ELR (cell line): Measurements from ENCODE around the gene TNFAIP8L1.
"Not testable (repeated sequence)": the region's sequence is repeated elsewhere in the genome, so short reads cannot be mapped to it uniquely, and the experiment has no call there.

Source experiments
- DNase-seq: peaks from one replicate; pipeline ENCODE4 v3.0.0-alpha.2; 2015; ENCODE audit warnings: low read depth

The TNFAIP8L1 gene

DNA sequence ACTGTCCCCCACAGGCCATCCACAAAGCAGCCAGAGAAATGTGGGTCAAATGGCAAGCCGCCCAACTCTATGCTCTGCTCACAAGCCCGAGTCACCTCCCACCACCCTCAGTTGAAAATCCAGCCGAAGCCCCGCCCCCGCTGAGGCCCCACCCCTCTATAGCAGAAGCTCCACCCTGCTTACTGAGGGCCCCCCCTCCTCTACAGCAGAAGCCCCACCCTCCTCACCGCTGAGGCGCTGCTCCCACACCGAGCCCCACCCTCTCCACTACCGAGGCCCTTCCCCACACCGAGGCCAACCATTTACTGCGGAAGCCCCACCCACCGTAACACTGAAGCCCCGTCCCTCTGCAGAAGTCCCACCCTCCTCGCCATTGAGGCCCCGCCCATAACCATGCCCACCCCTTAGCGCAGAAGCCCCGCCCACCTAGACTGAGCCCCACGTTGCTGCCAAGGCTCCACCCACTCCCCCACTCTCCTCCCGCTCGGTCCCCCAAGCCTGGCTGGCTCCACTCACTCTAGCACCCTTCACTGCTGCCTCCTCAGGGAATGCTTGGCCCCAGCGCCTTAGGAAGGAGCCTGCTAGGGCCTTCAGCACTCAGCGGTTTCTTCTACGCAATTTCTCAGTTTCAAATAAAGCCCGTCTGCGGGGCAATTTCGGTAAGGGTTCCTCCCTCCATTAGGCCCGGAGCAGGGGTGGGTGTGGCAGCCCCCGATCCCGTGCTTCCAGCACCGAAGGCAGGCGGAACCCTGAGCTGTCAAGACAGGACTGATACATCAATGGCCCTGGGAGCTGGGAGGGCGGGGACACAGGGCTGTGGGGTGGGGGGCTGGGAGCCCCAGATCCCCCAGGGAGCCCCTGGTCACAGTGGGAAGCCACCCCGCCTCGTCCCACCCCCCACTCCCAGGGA is 39.8 kb downstream of the TNFAIP8L1 start:
- peak; percentile 55 for DNase-seq

DNA sequence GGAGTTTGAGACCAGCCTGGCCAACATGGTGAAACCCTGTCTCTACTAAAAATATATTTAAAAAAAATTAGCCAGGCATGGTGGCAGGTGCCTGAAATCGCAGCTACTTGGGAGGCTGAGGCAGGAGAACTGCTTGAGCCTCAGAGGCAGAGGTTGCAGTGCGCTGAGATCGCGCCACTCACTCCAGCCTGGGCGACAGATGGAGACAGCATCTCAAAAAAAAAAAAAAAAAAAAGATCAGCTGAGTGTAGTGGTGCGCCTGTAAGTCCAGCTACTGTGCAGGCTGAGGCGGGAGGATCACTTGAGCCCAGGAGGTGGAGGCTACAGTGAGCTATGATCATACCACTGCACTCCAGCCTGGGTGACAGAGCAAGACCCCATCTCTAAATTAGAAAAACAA is 40.7 kb downstream of the TNFAIP8L1 start:
- not testable (repeated sequence) for DNase-seq

DNA sequence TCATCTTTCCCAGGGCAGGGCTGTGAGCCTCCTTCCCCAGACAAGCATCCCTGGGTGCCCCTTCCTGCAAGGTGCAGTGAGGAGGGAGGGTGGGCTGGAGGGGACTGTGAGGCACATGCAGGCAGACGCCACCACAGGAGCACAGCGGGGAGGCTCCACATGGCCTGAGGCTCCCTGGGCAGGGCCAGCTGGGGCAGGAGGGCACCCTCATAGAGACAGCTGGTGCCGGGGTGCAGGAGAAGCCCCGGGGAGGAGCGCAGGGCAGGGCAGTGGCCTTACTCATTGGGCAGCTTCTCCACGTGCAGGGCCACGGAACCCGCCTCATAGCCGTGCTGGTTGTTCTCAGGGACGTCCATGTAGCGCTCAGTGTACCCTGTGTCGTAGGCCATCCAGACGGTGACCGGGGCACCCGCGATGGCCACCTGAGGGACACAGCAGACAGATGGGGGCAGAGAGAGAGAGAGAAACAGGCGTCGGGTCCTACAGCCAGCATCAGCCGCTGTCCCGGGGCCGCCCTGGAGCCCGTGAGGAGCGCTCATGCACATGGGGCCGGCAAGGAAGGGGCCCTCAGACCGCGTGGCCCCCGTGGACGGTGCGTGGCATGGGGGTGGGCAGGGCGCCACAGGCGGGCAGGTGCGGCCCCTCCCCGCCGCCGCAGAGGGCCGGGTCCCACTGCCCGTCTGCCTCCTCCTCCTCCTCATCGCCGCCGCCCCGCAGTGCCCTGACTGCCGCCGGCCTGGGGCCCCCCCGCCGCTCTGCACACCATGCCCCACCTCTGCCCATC is 43.3 kb downstream of the TNFAIP8L1 start:
- no peak for DNase-seq

DNA sequence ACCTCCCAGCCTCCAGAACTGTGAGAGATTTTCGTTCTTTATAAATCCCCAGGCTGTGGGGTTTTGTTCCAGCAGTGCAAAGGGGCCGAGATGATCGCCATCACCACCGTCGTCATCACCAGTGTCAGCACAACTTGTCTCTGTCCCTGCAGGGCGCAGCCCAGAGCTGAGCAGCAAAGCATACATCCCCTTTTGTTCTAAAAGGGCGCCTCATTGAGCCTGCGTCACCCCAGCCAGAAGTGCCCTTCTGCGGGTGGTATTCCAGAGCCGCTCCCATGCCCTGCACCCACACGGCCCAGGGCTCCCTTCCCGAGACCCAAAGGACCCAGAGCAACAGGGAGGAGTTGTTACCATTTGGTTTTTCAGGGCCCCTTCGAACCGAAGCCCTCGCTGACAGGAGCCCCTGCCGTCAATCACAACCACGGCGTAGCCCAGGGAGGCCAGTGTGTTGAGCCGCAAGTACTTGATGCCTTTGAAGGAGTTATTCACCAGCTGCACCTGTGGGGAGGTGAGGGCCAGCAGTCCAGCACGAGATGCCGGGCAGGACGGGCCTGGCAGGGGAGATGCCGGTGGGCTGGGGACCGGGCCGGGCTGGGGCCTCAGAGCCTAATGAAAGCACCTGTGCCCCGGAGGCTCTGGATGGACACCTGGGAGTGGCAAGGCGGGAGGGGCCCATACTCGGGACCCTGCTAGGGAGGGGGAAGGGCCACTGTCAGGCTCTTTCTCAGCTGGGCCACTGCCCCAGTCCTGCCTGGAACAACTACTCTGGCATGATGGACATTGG is 45.2 kb downstream of the TNFAIP8L1 start:
- peak; percentile 0 for DNase-seq

DNA sequence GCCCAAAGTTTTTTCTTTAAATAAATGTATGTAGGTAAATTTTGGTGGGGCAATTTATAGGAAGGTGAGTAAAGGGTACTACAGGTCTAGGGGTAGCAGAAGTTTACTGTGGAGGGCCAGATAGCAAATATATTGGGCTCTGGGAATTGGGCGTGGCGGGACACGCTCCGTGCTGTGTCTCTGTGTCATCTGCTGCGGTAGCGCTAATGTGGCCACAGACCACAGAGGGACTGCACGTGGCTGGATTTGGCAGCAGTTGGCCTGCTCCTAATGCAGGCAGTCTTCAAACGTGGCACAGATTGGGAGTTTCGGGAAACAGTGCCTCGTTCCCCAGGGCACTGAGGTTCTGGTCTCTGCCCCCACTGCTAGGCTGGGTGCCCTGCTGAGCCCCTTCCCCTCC is 47.4 kb downstream of the TNFAIP8L1 start:
- DNase-seq, result no peak

DNA sequence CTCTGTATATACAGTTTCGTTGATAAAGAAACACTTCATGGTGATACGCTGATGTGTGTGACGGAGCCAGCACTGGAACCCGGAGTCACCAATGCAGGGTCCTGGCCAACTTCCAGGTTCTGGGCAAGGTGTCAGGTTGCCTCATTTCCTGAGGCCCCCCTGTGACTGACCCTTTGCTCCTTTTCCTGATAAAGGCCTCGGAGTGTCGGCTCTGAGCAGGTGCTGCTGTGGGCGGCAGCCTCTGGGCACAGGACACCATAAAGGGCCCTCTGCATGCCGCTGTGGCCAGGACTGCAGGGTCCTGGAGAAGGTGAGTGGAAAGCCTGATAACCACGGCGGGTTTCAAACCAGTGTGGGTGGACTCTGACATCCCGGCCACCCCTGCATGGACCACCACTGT is 48.1 kb downstream of the TNFAIP8L1 start:
- no peak for DNase-seq

DNA sequence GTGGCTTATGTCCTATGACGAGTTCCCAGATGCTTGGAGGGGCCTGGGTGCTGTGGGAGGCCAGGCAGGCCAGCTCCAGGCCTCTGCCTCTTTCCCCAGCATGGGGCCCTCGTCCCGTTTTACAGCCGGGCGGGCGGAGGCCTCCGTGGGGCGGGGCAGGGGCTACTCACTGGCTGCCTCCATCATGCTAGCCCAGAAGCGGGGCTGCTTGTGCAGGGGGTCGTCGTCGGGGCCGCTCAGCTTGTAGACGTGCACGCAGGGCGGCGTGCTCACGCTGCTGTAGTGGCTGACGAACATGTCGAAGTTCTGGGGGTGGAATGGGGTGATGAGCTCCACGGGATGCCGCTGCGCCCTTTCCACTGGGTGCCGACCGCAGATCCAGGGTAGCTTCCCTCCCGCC is 49.3 kb downstream of the TNFAIP8L1 start:
- no peak for DNase-seq

DNA sequence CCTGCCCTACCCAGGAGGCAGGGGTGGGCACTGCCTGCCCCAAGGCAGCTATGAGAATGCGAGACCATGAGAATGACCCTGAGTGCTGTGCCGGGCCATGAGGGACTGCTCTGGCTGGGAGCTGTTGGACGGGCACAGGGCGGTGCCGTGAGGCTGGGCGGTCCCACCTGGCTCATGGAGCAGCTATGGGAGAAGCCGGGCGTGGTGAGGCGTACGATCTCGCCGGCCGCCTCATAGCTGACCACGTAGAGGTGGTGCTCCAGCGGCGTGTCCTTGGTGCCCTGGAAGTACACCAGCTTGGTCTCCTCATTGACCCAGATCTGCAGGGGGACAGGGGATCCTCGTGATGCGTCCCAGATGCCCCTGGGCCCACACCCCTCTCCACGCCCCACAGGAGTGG is 50.1 kb downstream of the TNFAIP8L1 start:
- no peak for DNase-seq

DNA sequence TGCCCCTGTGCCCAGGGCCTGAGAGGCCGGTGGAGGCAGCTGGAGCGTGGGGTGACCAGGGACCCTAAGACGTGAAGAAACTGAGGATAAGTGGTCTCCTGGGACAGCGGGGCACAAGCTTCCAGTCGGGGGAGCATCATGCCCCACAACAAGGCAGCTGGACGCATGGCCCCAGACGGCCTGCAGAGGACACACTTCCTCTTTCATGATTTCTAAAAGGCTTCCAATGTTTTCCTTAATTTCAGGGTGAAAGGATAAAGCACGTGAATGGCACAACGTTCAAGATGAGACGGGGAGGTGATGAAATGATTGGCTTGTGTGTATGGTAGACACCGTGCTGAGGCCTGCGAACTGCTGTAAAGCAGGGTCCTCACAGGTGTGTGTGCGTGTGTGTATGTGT is 51.0 kb downstream of the TNFAIP8L1 start:
- DNase-seq, result no peak

DNA sequence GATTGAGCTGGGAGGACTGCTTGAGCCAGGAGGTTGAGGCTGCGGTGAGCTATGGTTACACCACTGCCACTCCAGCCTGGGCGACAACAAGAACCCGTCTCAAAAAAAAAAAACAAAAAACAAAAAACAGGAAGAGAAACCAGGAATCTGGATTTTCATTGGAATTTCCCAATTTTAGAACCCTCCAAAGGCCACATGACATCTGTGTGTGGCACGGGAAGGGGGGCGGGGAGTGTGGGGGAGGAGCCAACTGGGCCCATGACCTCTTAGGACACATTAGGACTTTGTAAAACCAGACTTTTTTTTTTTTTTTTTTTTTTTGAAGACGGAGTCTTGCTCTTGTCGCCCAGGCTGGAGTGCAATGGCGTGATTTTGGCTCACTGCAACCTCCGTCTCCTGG is 52.1 kb downstream of the TNFAIP8L1 start:
- no peak for DNase-seq

DNA sequence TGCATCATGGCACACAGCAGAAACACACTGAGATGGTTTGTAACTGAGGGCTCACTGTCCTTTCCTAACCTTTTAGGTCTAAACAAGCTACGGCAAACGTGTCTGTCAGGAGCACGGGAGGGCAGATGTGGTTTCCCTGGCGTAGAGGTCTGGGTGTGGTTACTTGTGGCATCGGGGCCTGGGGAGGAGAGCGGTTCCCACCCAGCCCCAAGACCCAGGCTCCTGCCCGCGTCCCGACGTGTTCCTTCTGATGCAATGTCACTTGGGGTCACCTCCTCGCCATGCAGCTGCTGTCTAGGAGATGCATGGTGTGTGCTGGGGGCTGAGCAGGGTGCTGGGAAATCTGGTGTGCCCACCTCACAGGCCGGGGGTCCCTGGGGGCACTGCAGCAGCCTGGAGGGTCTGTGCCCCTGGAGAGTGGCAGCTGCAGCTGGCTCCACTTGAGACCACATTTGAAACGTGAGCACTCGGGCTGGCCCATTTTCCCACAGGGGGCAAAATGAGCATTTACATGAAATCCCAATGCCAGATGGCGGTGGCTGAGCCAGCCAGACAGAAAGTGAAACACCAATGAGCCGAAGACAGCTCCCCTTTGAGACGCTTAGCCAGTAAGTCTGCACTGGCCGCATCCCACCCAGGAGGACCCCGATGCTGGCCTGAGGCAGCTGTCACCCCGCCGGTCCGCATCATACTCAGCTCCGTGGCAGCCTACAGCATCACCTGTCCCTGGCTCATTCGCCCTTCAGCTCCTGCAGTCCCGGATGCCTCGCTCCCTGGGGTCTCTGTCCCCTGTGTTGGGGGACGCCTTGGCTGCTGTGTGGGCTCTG is 53.1 kb downstream of the TNFAIP8L1 start:
- DNase-seq, result no peak

DNA sequence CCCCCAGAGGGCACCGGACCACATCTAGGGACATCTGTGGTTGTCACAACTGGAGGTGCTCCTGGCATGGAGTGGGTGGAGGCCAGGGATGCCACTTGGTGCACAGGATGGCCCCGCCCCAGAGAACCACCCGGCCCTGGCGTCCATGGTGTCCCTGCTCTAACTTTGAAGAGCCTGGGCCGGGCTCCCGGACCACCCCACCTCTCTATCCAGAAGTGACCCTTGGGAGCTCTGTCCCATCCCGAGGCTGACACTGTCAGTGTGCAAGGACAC is 53.7 kb downstream of the TNFAIP8L1 start:
- DNase-seq, result no peak

DNA sequence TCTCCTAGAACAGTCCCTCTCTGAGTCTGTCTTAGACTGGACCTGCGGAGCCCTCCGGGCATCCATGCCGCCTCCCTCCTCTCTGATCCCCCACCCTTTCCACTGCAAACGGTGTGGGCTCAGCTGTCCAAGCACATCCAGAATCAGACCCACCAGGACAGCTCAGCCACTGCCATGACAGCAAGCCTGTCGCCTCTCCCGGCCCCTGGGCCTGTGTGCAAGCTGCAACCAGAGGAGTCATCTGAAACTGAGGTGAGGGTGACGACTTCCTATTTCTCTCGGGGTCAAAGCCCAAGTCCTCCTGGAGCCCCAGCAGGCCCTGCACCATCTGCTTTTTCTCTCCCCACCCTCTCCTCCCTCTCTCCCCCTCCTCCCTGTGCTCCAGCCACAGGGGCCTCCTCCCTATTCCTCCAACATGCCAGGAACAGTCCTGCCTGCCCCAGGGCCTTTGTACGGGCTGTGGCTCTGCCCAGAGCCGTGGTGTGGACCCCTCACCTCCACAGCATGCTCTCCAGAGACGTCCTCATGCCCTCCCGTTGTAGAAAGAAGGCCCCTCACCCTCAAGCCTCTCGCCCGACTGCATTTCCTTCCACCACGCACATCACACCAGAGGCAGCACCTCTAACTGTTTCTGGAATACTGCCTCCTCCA is 54.3 kb downstream of the TNFAIP8L1 start:
- DNase-seq, result no peak

DNA sequence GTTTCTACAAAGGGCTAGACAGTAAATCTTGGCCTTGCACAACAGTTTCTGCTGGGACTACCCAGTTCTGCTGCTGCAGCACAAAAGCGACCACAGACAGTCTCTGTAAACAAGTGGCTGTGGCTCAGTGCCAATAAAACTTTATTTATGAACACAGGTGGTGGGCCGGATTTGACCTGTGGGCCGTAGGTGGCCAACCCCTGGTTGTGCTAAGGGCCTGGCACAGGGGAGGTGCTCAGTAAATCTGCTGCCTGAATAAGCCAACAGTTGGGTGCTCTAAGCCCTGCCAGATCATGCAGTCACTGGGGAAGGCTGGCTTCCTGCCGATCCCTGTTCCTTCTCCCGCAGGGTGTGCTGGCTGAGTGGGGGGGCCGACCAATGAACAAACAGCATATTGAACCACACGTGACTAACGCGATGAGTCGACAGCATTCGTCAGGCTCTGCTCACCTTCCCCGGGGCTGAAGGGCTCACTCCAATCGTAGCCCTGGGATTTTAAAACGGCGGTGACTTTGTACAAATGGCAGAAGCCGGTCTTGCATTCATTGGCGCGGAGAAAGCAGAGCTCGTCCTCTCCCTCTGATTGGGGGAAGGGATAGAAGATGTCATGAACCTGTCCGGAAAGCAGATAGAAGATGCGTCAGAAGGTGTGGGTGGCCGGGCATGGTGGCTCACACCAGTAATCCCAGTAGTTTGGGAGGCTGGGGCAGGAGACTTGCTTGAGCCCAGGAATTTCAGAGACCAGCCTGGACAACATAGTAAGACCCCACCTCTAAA is 55.1 kb downstream of the TNFAIP8L1 start:
- DNase-seq, result peak; percentile 100

DNA sequence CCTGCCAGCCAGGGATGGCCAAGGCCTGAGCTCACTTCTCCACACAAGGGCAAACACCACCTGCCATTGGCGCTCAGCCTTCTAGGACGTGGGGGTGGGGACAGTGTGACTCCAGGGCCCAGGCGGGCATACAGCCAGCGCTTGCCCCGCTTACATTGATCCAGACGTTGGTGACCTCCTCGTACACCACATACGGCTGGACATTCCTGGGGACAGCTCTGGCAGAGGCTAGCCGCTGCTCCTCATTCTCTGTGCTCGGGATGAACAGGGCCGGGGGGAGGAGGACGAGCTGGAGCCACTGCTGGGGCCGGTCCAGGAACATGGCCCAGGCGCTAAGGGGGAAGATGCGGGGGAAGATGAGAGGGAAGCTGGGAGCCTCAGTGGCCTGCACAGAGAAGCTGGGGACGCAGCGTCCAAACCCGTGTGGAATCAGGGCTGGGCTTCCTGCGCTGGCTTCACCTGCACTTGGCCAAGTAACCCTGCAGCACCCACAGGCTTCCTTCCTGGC is 56.0 kb downstream of the TNFAIP8L1 start:
- DNase-seq, result no peak

DNA sequence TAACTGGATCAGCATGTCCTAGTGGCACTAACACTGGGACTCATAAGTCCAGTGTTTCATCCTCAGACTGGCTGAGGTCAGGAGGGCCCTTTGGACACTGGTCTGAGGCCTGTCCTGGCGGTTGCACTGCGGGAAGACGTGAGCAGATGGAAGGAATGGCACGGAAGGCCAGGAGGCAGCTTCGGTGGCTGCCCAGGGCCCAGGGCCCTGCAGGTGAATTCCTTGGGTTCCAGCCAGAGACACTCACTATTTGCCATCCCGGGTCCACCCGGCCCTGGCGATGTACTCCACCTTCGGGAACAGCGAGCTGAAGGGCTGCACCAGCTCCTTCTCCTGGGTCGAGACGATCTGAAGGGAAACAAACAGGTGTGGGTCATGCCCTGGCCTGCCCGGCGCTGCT is 58.0 kb downstream of the TNFAIP8L1 start:
- DNase-seq, result no peak

DNA sequence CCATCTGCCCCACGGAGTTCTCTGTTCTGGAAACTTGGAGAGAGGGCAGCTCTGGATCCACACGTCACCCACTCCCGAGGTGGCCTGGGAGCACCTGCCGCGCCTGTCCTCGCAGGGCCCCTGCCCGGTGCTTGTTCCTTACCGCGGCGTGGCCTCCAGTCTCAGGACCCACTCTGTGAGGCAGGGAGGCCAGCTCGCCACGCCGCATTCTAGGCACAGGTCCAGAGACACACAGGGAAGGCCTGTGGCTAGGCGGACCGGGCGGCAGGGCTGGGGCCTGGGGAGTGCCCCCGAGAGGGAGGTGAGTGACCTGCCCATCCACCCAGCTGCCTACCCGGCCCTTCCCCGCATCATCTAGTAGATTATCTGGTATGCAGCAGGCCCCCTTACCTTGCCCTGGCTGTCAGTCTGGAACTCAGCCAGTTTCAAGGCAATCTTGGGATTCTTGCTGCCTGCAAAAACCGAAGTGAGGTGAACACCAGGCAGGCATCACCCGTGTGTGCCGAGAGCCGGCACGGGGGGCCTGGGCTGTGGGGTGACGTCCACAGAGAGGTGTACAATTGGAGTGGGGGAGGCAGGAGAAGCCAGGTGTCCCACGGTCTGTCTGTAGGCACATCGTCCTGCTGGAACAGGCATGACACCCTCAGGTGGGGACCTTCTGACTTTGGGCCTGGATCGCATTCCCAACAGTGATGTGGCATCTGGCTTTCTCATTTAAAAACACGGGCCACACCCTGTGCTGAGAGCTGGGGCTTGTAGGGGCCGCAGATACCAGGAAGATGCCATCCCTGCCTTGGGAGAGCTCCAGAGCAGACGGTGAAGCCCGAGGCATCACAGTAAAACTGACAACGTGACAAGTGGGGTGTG is 60.7 kb downstream of the TNFAIP8L1 start:
- no peak for DNase-seq

DNA sequence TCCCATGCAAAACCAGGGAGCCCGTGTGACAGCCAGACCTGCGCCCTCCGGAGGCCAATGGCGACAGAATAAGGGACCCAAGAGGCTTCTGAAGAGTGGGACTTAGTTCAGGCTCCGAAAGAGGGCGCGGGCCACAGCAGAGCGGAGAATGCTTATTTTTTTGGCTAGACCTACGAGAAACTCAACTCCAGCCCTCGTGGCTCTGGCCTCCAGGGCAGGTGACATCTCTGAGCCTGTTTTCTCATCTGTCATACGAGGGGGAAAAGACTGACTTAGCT is 61.3 kb downstream of the TNFAIP8L1 start:
- DNase-seq, result no peak

DNA sequence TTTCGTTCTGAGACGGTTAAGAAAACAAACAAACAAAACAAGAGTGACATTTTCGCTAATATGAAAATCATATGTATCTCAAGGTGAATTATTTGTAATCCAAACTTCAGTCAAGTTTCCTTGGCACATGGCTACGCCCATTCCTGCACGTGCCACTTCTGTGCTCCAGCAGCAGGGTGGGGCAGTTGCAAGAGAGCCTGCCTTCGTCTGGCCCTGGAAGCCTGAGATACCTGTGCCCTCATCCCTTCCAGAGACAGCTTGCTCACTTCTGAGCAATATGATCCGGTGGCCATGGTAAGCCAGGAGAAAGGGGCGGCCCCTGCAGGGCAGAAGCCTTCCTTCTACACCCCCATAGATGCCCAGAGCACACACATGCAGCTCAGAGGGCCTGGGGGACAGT is 62.2 kb downstream of the TNFAIP8L1 start:
- DNase-seq, result no peak

DNA sequence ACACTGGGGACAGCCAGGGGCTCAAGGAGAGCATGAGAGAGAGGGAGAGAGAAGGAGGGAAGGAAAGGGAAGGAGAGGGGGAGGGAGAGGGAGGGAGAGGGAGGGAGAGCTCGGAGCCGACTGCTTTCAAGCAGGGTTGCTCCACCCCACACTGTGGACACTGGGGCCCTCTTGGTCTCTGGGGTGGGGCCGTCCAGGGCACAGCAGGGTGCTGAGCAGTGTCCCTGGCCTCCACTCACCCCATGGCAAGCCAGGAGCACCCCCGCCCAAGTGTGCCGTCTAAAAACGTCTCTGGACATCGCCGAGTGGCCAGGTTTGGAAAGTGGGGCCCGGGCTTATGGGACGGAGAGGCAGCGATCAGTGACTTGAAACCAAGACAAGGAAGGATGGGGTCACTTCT is 63.4 kb downstream of the TNFAIP8L1 start:
- no peak for DNase-seq
